Stimulated activated CD4-positive, alpha-beta T cell treated with anti-CD3 and anti-CD28 coated beads, Interleukin-15, amount 100 ng/mL, for 1 hour (primary cell): ENCODE measurements around the gene DCAF8.

Experiments
- DNase-seq, 2 donors: peaks; one replicate each; pipeline ENCODE4 v3.0.0-alpha.2; 2020; ENCODE audit warnings: low read depth in 1 of 2, low spot score in 1 of 2

DCAF8 gene

GRCh38 chr1:160171980-160172379, 90.4 kb downstream of the DCAF8 start:
- DNase-seq = no peak

- DNase-seq = no peak
These were observed 91.0 kb downstream of the DCAF8 start for GRCh38 chr1:160171354-160171753.

GRCh38 chr1:160169553-160170399, 92.6 kb downstream of the DCAF8 start:
- DNase-seq = no peak

GRCh38 chr1:160168609-160169369, 93.6 kb downstream of the DCAF8 start:
- no peak for DNase-seq

GRCh38 chr1:160168016-160168415, 94.3 kb downstream of the DCAF8 start:
- DNase-seq = no peak

GRCh38 chr1:160167580-160167979, 94.8 kb downstream of the DCAF8 start:
- no peak for DNase-seq

- no peak for DNase-seq
These were observed 95.3 kb downstream of the DCAF8 start for GRCh38 chr1:160167056-160167455.

GRCh38 chr1:160166166-160166868, 96.0 kb downstream of the DCAF8 start:
- DNase-seq = no peak
